Measurements from ENCODE around the gene SPRR2F.
"Not testable (repeated sequence)": the region's sequence is repeated elsewhere in the genome, so short reads cannot be mapped to it uniquely, and the experiment has no call there.

DNA sequence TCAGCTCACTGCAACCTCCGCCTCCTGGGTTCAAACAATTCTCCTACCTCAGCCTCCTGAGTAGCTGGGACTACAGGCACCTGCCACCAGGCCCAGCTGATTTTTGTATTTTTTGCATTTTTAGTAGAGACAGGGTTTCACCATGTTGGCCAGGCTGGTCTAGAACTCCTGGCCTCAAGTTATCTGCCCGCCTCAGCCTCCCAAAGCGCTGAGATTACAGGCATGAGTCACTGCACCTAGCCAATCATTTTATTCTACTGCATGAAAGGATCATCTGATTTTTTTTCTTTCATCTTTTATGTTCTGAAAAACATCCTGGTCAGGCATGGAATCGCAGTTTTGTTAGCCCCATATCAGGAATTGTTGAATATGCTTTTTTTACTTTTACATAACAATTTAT, 15.4 kb upstream of the SPRR2F start:
- TF ChIP-seq, protein P1, sequence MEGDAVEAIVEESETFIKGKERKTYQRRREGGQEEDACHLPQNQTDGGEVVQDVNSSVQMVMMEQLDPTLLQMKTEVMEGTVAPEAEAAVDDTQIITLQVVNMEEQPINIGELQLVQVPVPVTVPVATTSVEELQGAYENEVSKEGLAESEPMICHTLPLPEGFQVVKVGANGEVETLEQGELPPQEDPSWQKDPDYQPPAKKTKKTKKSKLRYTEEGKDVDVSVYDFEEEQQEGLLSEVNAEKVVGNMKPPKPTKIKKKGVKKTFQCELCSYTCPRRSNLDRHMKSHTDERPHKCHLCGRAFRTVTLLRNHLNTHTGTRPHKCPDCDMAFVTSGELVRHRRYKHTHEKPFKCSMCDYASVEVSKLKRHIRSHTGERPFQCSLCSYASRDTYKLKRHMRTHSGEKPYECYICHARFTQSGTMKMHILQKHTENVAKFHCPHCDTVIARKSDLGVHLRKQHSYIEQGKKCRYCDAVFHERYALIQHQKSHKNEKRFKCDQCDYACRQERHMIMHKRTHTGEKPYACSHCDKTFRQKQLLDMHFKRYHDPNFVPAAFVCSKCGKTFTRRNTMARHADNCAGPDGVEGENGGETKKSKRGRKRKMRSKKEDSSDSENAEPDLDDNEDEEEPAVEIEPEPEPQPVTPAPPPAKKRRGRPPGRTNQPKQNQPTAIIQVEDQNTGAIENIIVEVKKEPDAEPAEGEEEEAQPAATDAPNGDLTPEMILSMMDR (IDR thresholded peaks at IDR 0.05) = not testable (repeated sequence)
- not testable (repeated sequence) for TF ChIP-seq HOXB13 (CRISPR knock-in tag; IDR thresholded peaks at IDR 0.05; ENCODE audit: low read depth); POLR2A (IDR thresholded peaks at IDR 0.05; ENCODE audit: low read length); HDAC2 (IDR thresholded peaks at IDR 0.05); SREBF2 (IDR thresholded peaks at IDR 0.05); JUNB (IDR thresholded peaks at IDR 0.05); RFX5 (IDR thresholded peaks at IDR 0.05)

Measured in A549 (cell line).